ENCODE results near the gene GPR108. TPM values are rescaled to one million over a fixed set of nuclear protein-coding genes. Genes with fewer than 3 reads are reported as not detected.

Gene GPR108
- total and polyA plus RNA-seq, 2 of the 13 experiments (the other 11 are each of a cell fraction or from before 2014, with no cell fraction given): 36.4 to 63.0 TPM

GRCh38 chr19:6736169-6736916 lies 1.0 kb downstream of the GPR108 start (continued):
- TF ChIP-seq HBP1 (CRISPR knock-in tag; IDR thresholded peaks at IDR 0.05; ENCODE audit: low read depth): 0 out of 2 replicates have a peak, but pooled peaks have one; percentile 28
- TF ChIP-seq ZNF20 (CRISPR knock-in tag; IDR thresholded peaks at IDR 0.05): no peak
- TF ChIP-seq SOX13 (IDR thresholded peaks at IDR 0.05): no peak
- TF ChIP-seq SOX13 (CRISPR knock-in tag; conservative IDR thresholded peaks at IDR 0.05 in 1 of 2, IDR thresholded peaks at IDR 0.05 in 1 of 2): peak in 1 of 2 experiments; percentile 13; a peak in 1 of 4 replicates
- TF ChIP-seq SALL1 (CRISPR knock-in tag; IDR thresholded peaks at IDR 0.05): peak; percentile 27; the same call in 1 of the 2 replicates
- 0 out of 2 replicates have a peak, but pooled peaks have one; percentile 21 for TF ChIP-seq MEIS2 (CRISPR knock-in tag; IDR thresholded peaks at IDR 0.05)
- TF ChIP-seq HMGXB4 (CRISPR knock-in tag; IDR thresholded peaks at IDR 0.05; ENCODE audit: borderline replicate concordance in 1 of 2, low read depth in 1 of 2): peak; percentile 60 to 85; a peak in 3 of 4 replicates
- TF ChIP-seq CREM (IDR thresholded peaks at IDR 0.05): peak; percentile 18; the same call in 1 of the 2 replicates
- no peak for TF ChIP-seq CREM (CRISPR knock-in tag; IDR thresholded peaks at IDR 0.05)
- TF ChIP-seq ZNF432 (CRISPR knock-in tag; IDR thresholded peaks at IDR 0.05; ENCODE audit: borderline replicate concordance): no peak
- TF ChIP-seq ZBTB33 (CRISPR knock-in tag; IDR thresholded peaks at IDR 0.05): peak; percentile 30; the same call in 1 of the 2 replicates
- TF ChIP-seq RFXANK (CRISPR knock-in tag; IDR thresholded peaks at IDR 0.05): no peak
- 0 out of 2 replicates have a peak, but pooled peaks have one; percentile 21 for TF ChIP-seq SMAD3 (CRISPR knock-in tag; IDR thresholded peaks at IDR 0.05)
- TF ChIP-seq ZMYM4 (CRISPR knock-in tag; IDR thresholded peaks at IDR 0.05): 0 out of 2 replicates have a peak, but pooled peaks have one; percentile 24
- TF ChIP-seq ZNF598 (CRISPR knock-in tag; IDR thresholded peaks at IDR 0.05; ENCODE audit: borderline replicate concordance): no peak
- peak; percentile 39; the same call in 1 of the 2 replicates for TF ChIP-seq NCOA2 (CRISPR knock-in tag; IDR thresholded peaks at IDR 0.05)
- TF ChIP-seq HES4 (CRISPR knock-in tag; IDR thresholded peaks at IDR 0.05; ENCODE audit: borderline replicate concordance): no peak
- no peak for TF ChIP-seq ISX (CRISPR knock-in tag; conservative IDR thresholded peaks at IDR 0.05)
- TF ChIP-seq ZNF333 (CRISPR knock-in tag; IDR thresholded peaks at IDR 0.05; ENCODE audit: borderline replicate concordance): no peak
- TF ChIP-seq GATAD2A (CRISPR knock-in tag; IDR thresholded peaks at IDR 0.05): peak; percentile 64
- TF ChIP-seq TFE3 (CRISPR knock-in tag; IDR thresholded peaks at IDR 0.05): 0 out of 2 replicates have a peak, but pooled peaks have one; percentile 23
- TF ChIP-seq FOXO1 (CRISPR knock-in tag; IDR thresholded peaks at IDR 0.05): peak; percentile 39; the same call in 1 of the 2 replicates
- peak; percentile 46 for TF ChIP-seq TAF1 (CRISPR knock-in tag; IDR thresholded peaks at IDR 0.05)
- 0 out of 2 replicates have a peak, but pooled peaks have one; percentile 48 for TF ChIP-seq MYC (CRISPR knock-in tag; IDR thresholded peaks at IDR 0.05; ENCODE audit: borderline replicate concordance)
